Ovary (tissue), 3 donors: ENCODE measurements around the gene TTC4.

Experiments used
- CTCF ChIP-seq, 3 donors: fragments of 450-650 bp in 2 of 3; fragments of 200-600 bp in 1 of 3; IDR thresholded peaks; one replicate each; pipeline versions ENCODE4 v1.5.1 to v1.8.0; 2016 to 2022; ENCODE audit warnings: antibody characterized with exemption in 3 of 3, mild to moderate bottlenecking in 1 of 3
- EP300 ChIP-seq: sonication (generic); formaldehyde crosslinking; IDR thresholded peaks from one replicate; pipeline ENCODE4 v1.6.1; 2017; ENCODE audit warnings: antibody characterized with exemption
- POLR2A ChIP-seq: fragments of 450-650 bp; IDR thresholded peaks from one replicate; pipeline ENCODE4 v1.6.1; 2017; ENCODE audit warnings: antibody characterized with exemption, mild to moderate bottlenecking, moderate library complexity
- donor health status: DM: no; HTN: no; CAD: no.

- no peak for TF ChIP-seq CTCF (IDR thresholded peaks at IDR 0.05)
- no peak for TF ChIP-seq POLR2A
- TF ChIP-seq EP300: no peak
Observed at GRCh38 chr1:54723985-54724384, 8.3 kb downstream of the TTC4 start.
